GM21723 (cell line): ENCODE data around the gene CEACAM7.

Experiments
- ATAC-seq: cut with Tn5 transposase; IDR thresholded peaks from one replicate; pipeline ENCODE4 v1.9.1; 2021; ENCODE audit warnings: mild to moderate bottlenecking, moderate library complexity; ENCODE audit not compliant: unreplicated experiment

Gene CEACAM7

DNA sequence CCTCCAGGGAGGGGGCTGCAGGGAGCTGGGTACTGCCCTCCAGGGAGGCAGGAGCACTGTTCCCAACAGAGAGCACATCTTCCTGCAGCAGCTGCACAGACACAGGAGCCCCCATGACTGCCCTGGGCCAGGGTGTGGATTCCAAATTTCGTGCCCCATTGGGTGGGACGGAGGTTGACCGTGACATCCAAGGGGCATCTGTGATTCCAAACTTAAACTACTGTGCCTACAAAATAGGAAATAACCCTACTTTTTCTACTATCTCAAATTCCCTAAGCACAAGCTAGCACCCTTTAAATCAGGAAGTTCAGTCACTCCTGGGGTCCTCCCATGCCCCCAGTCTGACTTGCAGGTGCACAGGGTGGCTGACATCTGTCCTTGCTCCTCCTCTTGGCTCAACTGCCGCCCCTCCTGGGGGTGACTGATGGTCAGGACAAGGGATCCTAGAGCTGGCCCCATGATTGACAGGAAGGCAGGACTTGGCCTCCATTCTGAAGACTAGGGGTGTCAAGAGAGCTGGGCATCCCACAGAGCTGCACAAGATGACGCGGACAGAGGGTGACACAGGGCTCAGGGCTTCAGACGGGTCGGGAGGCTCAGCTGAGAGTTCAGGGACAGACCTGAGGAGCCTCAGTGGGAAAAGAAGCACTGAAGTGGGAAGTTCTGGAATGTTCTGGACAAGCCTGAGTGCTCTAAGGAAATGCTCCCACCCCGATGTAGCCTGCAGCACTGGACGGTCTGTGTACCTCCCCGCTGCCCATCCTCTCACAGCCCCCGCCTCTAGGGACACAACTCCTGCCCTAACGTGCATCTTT lies 12.5 kb upstream of the CEACAM7 start:
- no peak for ATAC-seq

DNA sequence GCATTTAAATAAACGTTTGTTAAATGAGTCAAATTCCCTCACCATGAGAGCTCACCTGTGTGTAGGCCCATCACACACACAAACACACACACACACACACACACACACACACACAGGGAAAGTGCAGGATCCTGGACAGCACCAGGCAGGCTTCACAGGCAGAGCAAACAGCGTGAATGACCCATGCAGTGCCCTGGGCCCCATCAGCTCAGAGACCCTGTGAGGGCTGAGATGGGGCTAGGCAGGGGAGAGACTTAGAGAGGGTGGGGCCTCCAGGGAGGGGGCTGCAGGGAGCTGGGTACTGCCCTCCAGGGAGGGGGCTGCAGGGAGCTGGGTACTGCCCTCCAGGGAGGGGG lies 11.9 kb upstream of the CEACAM7 start:
- no peak for ATAC-seq

DNA sequence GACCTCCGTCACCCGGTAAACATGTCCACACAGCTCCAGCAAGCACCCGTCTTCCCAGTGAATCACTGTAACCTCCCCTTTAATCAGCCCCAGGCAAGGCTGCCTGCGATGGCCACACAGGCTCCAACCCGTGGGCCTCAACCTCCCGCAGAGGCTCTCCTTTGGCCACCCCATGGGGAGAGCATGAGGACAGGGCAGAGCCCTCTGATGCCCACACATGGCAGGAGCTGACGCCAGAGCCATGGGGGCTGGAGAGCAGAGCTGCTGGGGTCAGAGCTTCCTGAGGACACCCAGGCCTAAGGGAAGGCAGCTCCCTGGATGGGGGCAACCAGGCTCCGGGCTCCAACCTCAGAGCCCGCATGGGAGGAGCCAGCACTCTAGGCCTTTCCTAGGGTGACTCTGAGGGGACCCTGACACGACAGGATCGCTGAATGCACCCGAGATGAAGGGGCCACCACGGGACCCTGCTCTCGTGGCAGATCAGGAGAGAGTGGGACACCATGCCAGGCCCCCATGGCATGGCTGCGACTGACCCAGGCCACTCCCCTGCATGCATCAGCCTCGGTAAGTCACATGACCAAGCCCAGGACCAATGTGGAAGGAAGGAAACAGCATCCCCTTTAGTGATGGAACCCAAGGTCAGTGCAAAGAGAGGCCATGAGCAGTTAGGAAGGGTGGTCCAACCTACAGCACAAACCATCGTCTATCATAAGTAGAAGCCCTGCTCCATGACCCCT lies 11.3 kb upstream of the CEACAM7 start:
- ATAC-seq = no peak

DNA sequence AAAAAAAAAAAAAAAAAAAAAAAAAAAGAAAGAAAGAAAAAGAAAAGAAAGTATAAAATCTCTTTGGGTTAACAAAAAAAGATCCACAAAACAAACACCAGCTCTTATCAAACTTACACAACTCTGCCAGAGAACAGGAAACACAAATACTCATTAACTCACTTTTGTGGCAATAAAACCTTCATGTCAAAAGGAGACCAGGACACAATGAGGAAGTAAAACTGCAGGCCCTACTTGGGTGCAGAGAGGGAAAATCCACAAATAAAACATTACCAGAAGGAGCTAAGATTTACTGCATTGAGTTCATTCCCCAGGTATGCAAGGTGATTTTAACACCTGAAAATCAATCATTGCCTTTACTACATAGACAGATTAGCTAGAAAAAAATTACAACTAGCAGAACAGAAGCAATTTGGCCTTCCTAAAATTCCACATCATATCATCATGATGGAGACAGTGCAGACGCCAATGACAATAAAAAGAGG lies 10.7 kb upstream of the CEACAM7 start:
- no peak for ATAC-seq

DNA sequence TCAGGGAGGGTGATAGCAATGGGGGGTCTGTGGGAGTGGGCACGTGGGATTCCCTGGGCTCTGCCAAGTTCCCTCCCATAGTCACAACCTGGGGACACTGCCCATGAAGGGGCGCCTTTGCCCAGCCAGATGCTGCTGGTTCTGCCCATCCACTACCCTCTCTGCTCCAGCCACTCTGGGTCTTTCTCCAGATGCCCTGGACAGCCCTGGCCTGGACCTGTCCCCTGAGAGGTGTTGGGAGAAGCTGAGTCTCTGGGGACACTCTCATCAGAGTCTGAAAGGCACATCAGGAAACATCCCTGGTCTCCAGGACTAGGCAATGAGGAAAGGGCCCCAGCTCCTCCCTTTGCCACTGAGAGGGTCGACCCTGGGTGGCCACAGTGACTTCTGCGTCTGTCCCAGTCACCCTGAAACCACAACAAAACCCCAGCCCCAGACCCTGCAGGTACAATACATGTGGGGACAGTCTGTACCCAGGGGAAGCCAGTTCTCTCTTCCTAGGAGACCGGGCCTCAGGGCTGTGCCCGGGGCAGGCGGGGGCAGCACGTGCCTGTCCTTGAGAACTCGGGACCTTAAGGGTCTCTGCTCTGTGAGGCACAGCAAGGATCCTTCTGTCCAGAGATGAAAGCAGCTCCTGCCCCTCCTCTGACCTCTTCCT lies 9.3 kb upstream of the CEACAM7 start:
- ATAC-seq = no peak

DNA sequence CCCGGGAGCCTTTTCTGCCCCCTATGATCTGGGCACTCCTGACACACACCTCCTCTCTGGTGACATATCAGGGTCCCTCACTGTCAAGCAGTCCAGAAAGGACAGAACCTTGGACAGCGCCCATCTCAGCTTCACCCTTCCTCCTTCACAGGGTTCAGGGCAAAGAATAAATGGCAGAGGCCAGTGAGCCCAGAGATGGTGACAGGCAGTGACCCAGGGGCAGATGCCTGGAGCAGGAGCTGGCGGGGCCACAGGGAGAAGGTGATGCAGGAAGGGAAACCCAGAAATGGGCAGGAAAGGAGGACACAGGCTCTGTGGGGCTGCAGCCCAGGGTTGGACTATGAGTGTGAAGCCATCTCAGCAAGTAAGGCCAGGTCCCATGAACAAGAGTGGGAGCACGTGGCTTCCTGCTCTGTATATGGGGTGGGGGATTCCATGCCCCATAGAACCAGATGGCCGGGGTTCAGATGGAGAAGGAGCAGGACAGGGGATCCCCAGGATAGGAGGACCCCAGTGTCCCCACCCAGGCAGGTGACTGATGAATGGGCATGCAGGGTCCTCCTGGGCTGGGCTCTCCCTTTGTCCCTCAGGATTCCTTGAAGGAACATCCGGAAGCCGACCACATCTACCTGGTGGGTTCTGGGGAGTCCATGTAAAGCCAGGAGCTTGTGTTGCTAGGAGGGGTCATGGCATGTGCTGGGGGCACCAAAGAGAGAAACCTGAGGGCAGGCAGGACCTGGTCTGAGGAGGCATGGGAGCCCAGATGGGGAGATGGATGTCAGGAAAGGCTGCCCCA lies 8.5 kb upstream of the CEACAM7 start:
- no peak for ATAC-seq

DNA sequence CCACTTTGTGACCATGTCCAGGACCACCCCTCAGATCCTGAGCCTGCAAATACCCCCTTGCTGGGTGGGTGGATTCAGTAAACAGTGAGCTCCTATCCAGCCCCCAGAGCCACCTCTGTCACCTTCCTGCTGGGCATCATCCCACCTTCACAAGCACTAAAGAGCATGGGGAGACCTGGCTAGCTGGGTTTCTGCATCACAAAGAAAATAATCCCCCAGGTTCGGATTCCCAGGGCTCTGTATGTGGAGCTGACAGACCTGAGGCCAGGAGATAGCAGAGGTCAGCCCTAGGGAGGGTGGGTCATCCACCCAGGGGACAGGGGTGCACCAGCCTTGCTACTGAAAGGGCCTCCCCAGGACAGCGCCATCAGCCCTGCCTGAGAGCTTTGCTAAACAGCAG lies 7.7 kb upstream of the CEACAM7 start:
- no peak for ATAC-seq

DNA sequence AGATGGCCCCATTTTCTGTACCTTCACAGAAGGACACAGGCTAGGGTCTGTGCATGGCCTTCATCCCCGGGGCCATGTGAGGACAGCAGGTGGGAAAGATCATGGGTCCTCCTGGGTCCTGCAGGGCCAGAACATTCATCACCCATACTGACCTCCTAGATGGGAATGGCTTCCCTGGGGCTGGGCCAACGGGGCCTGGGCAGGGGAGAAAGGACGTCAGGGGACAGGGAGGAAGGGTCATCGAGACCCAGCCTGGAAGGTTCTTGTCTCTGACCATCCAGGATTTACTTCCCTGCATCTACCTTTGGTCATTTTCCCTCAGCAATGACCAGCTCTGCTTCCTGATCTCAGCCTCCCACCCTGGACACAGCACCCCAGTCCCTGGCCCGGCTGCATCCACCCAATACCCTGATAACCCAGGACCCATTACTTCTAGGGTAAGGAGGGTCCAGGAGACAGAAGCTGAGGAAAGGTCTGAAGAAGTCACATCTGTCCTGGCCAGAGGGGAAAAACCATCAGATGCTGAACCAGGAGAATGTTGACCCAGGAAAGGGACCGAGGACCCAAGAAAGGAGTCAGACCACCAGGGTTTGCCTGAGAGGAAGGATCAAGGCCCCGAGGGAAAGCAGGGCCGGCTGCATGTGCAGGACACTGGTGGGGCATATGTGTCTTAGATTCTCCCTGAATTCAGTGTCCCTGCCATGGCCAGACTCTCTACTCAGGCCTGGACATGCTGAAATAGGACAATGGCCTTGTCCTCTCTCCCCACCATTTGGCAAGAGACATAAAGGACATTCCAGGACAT lies 7.0 kb upstream of the CEACAM7 start:
- ATAC-seq = no peak

DNA sequence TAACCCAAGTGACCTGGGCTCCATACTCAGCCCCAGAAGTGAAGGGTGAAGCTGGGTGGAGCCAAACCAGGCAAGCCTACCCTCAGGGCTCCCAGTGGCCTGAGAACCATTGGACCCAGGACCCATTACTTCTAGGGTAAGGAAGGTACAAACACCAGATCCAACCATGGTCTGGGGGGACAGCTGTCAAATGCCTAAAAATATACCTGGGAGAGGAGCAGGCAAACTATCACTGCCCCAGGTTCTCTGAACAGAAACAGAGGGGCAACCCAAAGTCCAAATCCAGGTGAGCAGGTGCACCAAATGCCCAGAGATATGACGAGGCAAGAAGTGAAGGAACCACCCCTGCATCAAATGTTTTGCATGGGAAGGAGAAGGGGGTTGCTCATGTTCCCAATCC lies 6.1 kb upstream of the CEACAM7 start:
- no peak for ATAC-seq

DNA sequence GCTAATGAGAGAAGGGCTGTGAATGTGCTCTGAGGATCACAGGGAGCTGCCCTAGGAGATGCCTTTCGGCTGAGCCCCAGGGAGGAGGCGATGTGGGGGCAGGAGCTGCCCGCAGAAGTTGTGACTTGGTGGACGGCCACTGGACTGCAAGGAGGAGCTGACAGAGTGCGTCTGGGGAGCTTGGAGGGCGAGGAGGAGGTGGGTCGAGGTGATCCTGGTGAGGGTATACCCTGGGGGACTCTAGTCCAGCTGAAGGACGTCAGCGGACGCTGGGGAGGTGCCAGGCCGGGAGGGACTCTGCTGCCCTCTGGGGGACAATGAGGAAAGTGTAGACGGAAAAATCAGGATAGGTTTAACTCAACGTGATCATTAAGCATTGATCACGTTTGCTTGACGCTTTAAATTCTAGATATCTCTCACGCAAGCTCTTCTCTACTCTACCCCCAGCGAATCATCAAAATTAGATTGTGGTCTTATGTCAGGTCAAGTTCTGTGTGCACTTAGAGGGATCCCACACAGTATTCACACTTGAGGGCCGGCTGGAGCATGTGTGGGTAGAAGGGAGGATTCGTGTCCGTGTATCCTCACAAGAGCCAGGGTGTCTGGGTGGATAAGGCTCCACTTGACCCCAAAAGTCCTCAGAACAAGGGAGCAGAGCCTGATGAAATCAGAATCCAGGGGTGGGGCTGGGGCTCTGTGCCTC lies 3.3 kb upstream of the CEACAM7 start:
- no peak for ATAC-seq

DNA sequence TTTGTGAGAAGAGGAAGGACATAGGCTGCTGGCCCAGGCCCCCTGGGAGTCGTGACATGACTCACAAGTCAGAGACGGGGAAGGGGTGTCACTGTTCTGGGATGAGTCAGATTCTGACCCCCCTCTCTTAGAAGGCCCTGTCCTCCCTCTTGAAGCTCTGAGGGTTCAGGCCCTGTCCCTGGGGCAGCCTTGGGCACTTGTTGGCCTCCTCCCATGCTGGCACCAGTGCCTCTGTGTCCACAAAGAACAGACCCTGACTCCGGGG lies 2.7 kb upstream of the CEACAM7 start:
- ATAC-seq = no peak

DNA sequence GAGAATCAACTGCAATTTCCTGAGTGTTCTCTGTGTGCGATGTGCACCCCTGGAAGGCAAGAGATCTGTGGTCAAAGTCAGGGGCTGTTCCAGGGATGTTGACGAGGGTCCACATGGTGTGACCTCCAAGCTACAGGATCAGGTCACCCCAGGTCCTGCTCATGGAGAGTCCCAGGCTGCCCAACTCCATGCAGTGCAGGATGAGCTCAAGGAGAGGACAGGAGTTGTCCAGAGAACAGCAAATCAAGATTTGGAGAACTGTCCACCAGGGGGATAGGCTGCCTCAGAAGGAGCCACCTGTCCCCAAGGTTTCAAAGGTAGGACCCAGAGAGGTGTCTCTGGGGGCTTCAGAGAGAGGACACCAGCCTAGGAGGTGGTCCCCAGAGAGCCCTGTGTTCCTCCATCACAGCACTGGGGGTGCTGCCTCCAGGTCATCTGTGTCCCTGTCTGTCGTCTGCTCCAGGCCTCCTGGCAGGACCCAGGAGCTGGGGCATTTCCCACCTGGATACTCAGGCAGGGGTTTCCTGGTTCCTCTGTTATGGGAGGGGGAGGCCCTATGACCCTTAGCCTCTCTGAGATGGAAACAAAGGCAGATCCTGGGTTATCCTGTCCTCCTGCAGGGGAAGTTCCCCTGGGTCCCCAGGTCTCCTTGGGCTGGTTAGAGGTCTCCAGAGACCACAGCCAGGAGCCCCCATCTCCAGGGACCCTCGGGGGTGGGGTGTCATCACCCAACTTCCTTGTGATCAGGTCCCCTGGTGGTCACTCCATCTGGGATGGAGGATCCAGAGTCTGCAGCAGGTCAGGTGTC lies 2.1 kb upstream of the CEACAM7 start:
- no peak for ATAC-seq

DNA sequence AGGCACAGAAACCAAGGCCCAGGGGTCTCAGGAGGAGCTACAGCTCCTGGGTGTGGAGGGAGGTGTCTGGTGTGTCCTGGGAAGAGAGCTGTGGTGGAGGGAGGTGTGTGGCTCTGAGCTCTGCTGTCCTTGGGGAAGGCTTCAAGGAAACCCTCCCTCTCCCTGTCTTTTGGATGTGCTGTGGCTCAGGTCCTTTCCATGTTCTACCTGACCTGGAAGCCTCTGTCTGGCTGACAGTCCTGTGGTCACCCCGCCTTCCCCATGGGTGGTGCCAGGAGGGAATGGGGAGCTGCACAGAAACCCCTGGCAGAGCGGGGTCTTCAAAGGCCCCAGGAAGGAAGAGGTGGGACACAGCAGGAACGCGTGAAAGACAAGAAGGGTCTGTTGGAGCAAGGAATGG lies 617 bp upstream of the CEACAM7 start:
- no peak for ATAC-seq

DNA sequence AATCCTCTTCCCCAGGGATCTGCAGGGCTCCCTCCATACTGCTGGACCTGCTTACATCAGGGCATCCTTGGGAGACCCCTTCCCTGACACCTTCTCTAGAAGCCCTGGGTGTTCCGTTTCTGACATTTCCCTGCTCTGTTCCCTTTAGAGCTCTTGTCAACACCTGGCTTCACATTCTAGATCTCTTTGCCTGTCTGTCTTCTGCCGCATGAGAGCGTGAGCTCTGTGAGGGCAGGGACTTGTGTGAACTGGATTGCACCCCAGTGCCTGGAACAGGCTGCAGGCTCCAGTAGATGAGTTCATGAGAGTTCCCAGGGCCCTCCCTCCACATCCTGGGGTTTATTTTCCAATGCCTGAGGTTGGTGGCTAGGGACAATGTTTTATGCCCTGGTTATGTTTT lies 651 bp downstream of the CEACAM7 start:
- no peak for ATAC-seq

DNA sequence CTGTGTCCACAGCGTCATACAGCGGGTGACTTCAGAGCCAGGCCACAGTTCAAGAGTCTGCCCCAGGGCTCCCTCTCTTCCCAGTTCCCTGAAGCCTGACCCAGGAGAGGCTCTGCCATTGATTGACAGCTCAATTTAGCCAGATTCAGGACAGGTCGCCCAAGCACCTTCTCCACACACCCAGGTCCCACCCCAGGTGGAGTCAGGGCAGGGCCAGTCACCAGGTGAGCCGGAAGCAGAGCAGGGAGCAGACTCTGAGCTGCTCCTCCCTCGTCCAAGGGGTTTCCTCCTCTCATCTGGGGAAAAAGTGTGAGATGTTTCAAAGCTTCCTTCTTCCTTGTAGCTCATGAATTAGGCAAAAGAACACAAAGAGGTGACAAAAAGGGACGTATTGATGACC lies 5.6 kb downstream of the CEACAM7 start:
- no peak for ATAC-seq

DNA sequence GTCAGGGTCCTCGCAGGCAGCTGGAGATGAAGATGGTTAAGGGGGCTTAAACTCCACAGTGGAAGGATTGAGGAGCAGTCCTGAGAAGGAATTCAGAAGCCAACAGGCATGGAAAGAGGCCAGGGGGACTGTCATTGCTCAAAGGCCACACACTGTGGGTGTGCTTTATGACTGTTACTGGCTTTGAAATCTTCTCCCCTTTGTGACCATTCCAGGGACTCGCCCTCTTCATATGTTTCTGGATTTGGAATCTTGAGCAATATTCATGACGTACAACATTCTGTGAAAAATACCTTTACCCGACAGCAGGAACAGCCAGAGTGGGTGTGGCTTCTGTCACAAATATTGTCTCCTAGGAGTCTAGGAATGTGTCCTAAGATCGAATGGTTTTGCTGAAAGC lies 16.6 kb downstream of the CEACAM7 start:
- no peak for ATAC-seq

DNA sequence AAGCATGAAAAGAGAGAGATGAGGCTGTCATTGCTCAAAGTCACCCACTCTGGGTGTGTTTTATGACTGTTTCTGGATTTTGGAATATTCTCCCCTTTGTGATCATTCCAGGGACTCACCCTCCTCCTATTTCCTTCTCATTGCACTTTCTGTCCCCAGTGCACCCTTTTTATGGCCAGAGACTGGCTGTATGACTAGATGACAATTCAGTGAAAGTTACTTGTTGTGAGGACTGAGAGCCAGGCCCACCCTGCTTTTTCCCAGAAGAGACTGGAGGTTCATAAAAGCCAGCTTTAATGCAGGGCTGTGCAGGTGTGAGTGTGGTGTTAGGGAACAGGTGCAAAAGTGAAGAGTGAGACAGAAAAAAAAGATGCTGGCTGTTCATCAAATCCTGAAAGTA lies 17.3 kb downstream of the CEACAM7 start:
- no peak for ATAC-seq

DNA sequence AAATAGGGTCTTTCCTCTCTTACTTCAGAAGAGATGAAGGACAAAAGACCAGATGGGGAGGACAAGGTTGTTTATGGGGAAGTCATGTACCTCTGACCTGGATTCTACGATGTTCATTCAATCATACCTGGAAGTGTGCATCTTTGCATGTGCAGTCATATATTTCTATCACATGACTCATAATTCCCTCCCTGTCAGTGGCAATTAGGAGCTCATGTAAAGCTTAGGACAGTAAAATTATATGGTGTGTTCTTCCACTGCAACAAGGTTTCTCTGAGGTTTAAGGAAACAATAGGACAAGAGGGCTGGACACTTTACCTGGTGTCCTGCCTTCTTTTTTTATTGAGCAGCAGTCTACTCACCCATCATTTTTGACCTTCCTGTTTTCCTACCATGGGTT lies 19.8 kb downstream of the CEACAM7 start:
- no peak for ATAC-seq

DNA sequence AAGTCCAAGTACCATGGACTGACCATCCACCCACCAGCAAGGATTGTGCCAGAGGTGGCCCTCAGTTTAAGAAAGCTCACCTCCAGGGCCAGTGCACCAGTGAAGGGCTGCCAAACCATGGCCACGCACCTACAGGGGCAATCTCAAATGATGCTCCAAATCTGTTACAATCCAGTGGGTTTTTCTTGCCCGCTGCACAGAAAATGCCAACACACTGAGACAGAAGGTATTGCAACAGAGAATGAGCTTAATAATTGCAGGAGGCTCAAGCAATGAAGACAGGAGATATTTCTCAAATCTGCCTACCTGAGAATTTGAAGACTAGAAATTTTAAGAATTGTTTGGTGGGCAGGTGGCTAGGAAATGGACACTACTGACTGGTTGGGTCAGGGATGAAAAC lies 22.0 kb downstream of the CEACAM7 start:
- ATAC-seq = no peak
